SK-MEL-5 (cell line): ENCODE measurements around the gene SLC38A8. TPM values are rescaled to one million over a fixed set of nuclear protein-coding genes. Genes with fewer than 3 reads are reported as not detected.

Experiments used
- small RNA-seq, 2 experiments: library from RNA; depleted of rRNA; stranded (forward); fragments of <200 nt; gene quantifications; one replicate each; pipeline ENCODE3, GENCODE V24; 2014
- total RNA-seq: library from RNA; depleted of rRNA; stranded (reverse); fragments of >200 nt; shearing (Covaris generic); gene quantifications from 2 replicates; pipeline ENCODE4 v1.2.3, GENCODE V29; 2014; rRNA removed

SLC38A8 gene
- total RNA-seq, 1 experiment from 2014 or later = 9.0 TPM

Small RNA genes lying within 50 kb of the gene (small RNA-seq; reads per million reads assigned to genes)
- 0 to 0.48 reads per million in 2 experiments for gene RNA5SP432

Other genes with a start within 250 kb of the SLC38A8 start
- 223 and 240 TPM in 2 replicates for gene HSBP1, start 234.8 kb downstream of the SLC38A8 start, total RNA-seq
- 3.4 and 3.9 TPM in 2 replicates for gene MLYCD, start 143.7 kb downstream of the SLC38A8 start, total RNA-seq
- gene OSGIN1, start 89.6 kb downstream of the SLC38A8 start, total RNA-seq = 88.5 and 90.9 TPM in 2 replicates
- 0.43 TPM in 1 of 2 replicates, not detected in the other for gene NECAB2, start 74.6 kb downstream of the SLC38A8 start, total RNA-seq
- gene MBTPS1, start 74.1 kb upstream of the SLC38A8 start, total RNA-seq = 48.7 and 52.3 TPM in 2 replicates
- 41.1 and 42.0 TPM in 2 replicates for gene HSDL1, start 102.4 kb upstream of the SLC38A8 start, total RNA-seq
- 0.16 and 0.63 TPM in 2 replicates for gene DNAAF1, start 102.5 kb upstream of the SLC38A8 start, total RNA-seq
- 39.7 and 54.1 TPM in 2 replicates for gene TAF1C, start 144.3 kb upstream of the SLC38A8 start, total RNA-seq
- 0.11 and 0.21 TPM in 2 replicates for gene ADAD2, start 148.4 kb upstream of the SLC38A8 start, total RNA-seq
- gene KCNG4, start 197.2 kb upstream of the SLC38A8 start, total RNA-seq = 3.3 and 3.5 TPM in 2 replicates